K562 (cell line): ENCODE measurements around the gene TSC22D1. TPM values are rescaled to one million over a fixed set of nuclear protein-coding genes. Genes with fewer than 3 reads are reported as not detected.
A peak's percentile ranks its signal among the peaks of the same experiment; 100 is the strongest.

Experiments used
- ATAC-seq: fragments of 200-7000 bp; cut with Tn5 transposase; 3 replicates; pipeline ENCODE4 v1.9.1; 2020; ENCODE audit warnings: moderate library complexity
- BruUV-seq: library from RNA; stranded (reverse); fragments of 400-500 nt; replicated peaks from 2 replicates; lab custom pipeline; 2021; lab: Mats Ljungman, UMichigan
- CTCF ChIA-PET: fragments of 300-600 bp; formaldehyde crosslinking; extraction: SDS; loops from one replicate; lab custom pipeline; 2021; ENCODE audit warnings: low intra/inter-chr PET ratio; lab: Yijun Ruan, JAX
- POLR2A ChIA-PET: fragments of 300-600, 350-650 bp; sonication (Branson Sonifier 250); formaldehyde crosslinking; extraction: SDS; loops from one replicate; lab custom pipeline; 2021; ENCODE audit warnings: antibody characterized with exemption, inconsistent platforms; lab: Yijun Ruan, JAX
- DNase-seq, 4 experiments: peaks; one replicate each; pipeline versions ENCODE4 v3.0.0 to v3.0.0-alpha.2; 2011 to 2018; ENCODE audit warnings: low spot score in 3 of 4, mixed read lengths in 3 of 4; ENCODE audit errors: extremely low read depth in 1 of 4
- FAIRE-seq: peaks from 2 replicates; lab custom pipeline; 2011; peaks lifted over from hg19 to GRCh38; lab: Jason Lieb, UNC
- H2AFZ ChIP-seq: 2 replicates; pipeline ENCODE4 v1.6.0; 2011; ENCODE audit warnings: low read depth, low read length, control low read depth, inconsistent platforms
- H3K27ac ChIP-seq: fragments of 200-600 bp; 3 replicates; pipeline ENCODE4 v1.8.0; 2011; ENCODE audit warnings: low read depth, mild to moderate bottlenecking, control low read depth, inconsistent platforms, low read length, moderate library complexity, mixed read lengths; ENCODE audit errors: extremely low read depth
- H3K27me3 ChIP-seq, 2 experiments: fragments of 300-600 bp in 1 of 2; 2 replicates in 1 of 2; 3 replicates in 1 of 2; pipeline versions ENCODE4 v1.6.0 to v1.8.0; 2011; ENCODE audit warnings: inconsistent platforms in 2 of 2, low read length in 2 of 2, mild to moderate bottlenecking in 1 of 2, mixed read lengths in 1 of 2, moderate library complexity in 1 of 2; ENCODE audit not compliant: control insufficient read depth in 2 of 2, insufficient read depth in 2 of 2
- H3K36me3 ChIP-seq: fragments of 300-600 bp; 3 replicates; pipeline ENCODE4 v1.8.0; 2011; ENCODE audit warnings: mild to moderate bottlenecking, low read length, inconsistent platforms; ENCODE audit not compliant: control insufficient read depth, insufficient read depth
- H3K4me1 ChIP-seq, 2 experiments: fragments of 200-600 bp in 1 of 2; replicated peaks in 1 of 2; 2 replicates in 1 of 2; 3 replicates in 1 of 2; pipeline versions ENCODE4 v1.5.1 to v1.8.0; 2011; ENCODE audit warnings: inconsistent platforms in 2 of 2, low read length in 2 of 2, mild to moderate bottlenecking in 1 of 2, mixed read lengths in 1 of 2, moderate library complexity in 1 of 2; ENCODE audit not compliant: control insufficient read depth in 2 of 2, insufficient read depth in 2 of 2
- H3K4me2 ChIP-seq: 2 replicates; pipeline ENCODE4 v1.6.1; 2011; ENCODE audit warnings: low read length, control low read depth, inconsistent platforms, mixed read lengths; ENCODE audit not compliant: insufficient read depth
- H3K4me3 ChIP-seq: fragments of 200-600 bp; sonication (generic), shearing (Covaris generic); 2 replicates; pipeline ENCODE4 v1.5.1; 2016; ENCODE audit warnings: control low read depth, inconsistent platforms
- H3K79me2 ChIP-seq: fragments of 200-600 bp; 3 replicates; pipeline ENCODE4 v1.8.0; 2011; ENCODE audit warnings: low read length, inconsistent platforms; ENCODE audit not compliant: control insufficient read depth, insufficient read depth
- H3K9ac ChIP-seq, 2 experiments: 2 replicates each; pipeline versions ENCODE4 v1.6.0 to v1.6.1; 2011; ENCODE audit warnings: low read depth in 2 of 2, low read length in 2 of 2, control low read depth in 1 of 2, inconsistent platforms in 1 of 2, mild to moderate bottlenecking in 1 of 2, mixed read lengths in 1 of 2; ENCODE audit not compliant: insufficient read depth in 1 of 2
- H3K9me1 ChIP-seq: one replicate; pipeline ENCODE4 v1.6.0; 2011; ENCODE audit warnings: inconsistent platforms, mild to moderate bottlenecking, low read length, moderate library complexity; ENCODE audit not compliant: control insufficient read depth, insufficient read depth
- H3K9me3 ChIP-seq: replicated peaks from 2 replicates; pipeline ENCODE4 v1.5.1; 2011; ENCODE audit warnings: low read depth, low read length, inconsistent platforms; ENCODE audit not compliant: control insufficient read depth, insufficient read depth
- H4K20me1 ChIP-seq: replicated peaks from 2 replicates; pipeline ENCODE4 v1.6.1; 2011; ENCODE audit warnings: low read length, inconsistent platforms, mixed read lengths; ENCODE audit not compliant: control insufficient read depth, insufficient read depth
- BACH1 ChIP-seq: fragments of 200-800 bp; sonication (Bioruptor generic); IDR thresholded peaks from 2 replicates; pipeline ENCODE4 v1.6.1; 2016; ENCODE audit warnings: missing genetic modification characterization, missing compliant biosample characterization
- BMI1 ChIP-seq: fragments of 150-350 bp; IDR thresholded peaks from 2 replicates; pipeline ENCODE4 v1.6.1; 2014; ENCODE audit warnings: low read length
- CXXC5 ChIP-seq: fragments of 250-450 bp; sonication (Bioruptor Pico); IDR thresholded peaks from 2 replicates; pipeline ENCODE4 v1.8.0; 2022; ENCODE audit warnings: inconsistent platforms, mild to moderate bottlenecking, moderate library complexity
- EP300 ChIP-seq: IDR thresholded peaks from 2 replicates; pipeline ENCODE4 v1.6.1; 2012; ENCODE audit warnings: low read length, improper control_type of control experiment
- ETV5 ChIP-seq: sonication (generic); formaldehyde crosslinking; IDR thresholded peaks from 2 replicates; pipeline ENCODE4 v1.4.0; 2020; ENCODE audit warnings: low read depth, mild to moderate bottlenecking, missing genetic modification reagents
- HDAC8 ChIP-seq: fragments of 450-650 bp; IDR thresholded peaks from 2 replicates; pipeline ENCODE4 v1.6.1; 2016; ENCODE audit warnings: mild to moderate bottlenecking, missing genetic modification characterization, moderate library complexity, missing compliant biosample characterization
- MTA2 ChIP-seq: fragments of 450-650 bp; IDR thresholded peaks from 2 replicates; pipeline ENCODE4 v1.6.1; 2016; ENCODE audit warnings: low read depth
- MYBL2 ChIP-seq, 2 experiments: fragments of 450-650 bp in 1 of 2; sonication (generic) in 1 of 2; formaldehyde crosslinking in 1 of 2; IDR thresholded peaks; 2 replicates each; pipeline versions ENCODE4 v1.6.1 to v1.8.1; 2017 to 2022; ENCODE audit warnings: borderline replicate concordance in 1 of 2, inconsistent platforms in 1 of 2, low read depth in 1 of 2, mild to moderate bottlenecking in 1 of 2, missing genetic modification reagents in 1 of 2, moderate library complexity in 1 of 2
- RBM39 ChIP-seq: fragments of 200-400 bp; formaldehyde crosslinking; optimal IDR thresholded peaks from 2 replicates; pipeline ENCODE3; 2018; ENCODE audit warnings: low read depth, low read length
- SREBF1 ChIP-seq: fragments of 150-350 bp; IDR thresholded peaks from 2 replicates; pipeline ENCODE4 v1.6.1; 2014; ENCODE audit warnings: antibody characterized with exemption, low read depth, low read length, borderline replicate concordance
- WHSC1 ChIP-seq: IDR thresholded peaks from one replicate; pipeline ENCODE4 v1.6.1; 2012; ENCODE audit warnings: low read length, control low read depth, inconsistent platforms
- ZNF217 ChIP-seq: sonication (generic); formaldehyde crosslinking; IDR thresholded peaks from 2 replicates; pipeline ENCODE4 v1.8.0; 2022; ENCODE audit warnings: mild to moderate bottlenecking, missing genetic modification reagents
- ZNF224 ChIP-seq: sonication (generic); formaldehyde crosslinking; IDR thresholded peaks from 2 replicates; pipeline ENCODE4 v1.8.0; 2022; ENCODE audit warnings: mild to moderate bottlenecking, missing genetic modification reagents
- ZNF696 ChIP-seq: fragments of 250-450 bp; sonication (Bioruptor Pico); conservative IDR thresholded peaks from 2 replicates; pipeline ENCODE4 v1.4.0; 2020; ENCODE audit warnings: mild to moderate bottlenecking, moderate library complexity
- WGBS: fragments of 100-300 bp; shearing (Covaris generic); methylation state at CpG from one replicate; pipeline ENCODE4 v1.1.6; 2016; ENCODE audit warnings: low coverage, mixed read lengths; ENCODE audit not compliant: insufficient coverage; ENCODE audit errors: missing lambda C conversion rate; 5-methylcytosine and 5-hydroxymethylcytosine counted together
- in situ Hi-C: fragments of 300-500 bp; cut with MboI; formaldehyde crosslinking; loops from 4 replicates; pipeline ENCODE4 v1.15.0; 2018; ENCODE audit warnings: inconsistent platforms, mixed read lengths
- intact Hi-C: fragments of 100-400 bp; cut with micrococcal nuclease; formaldehyde crosslinking; loops from 2 replicates; pipeline ENCODE4 v1.14.2; 2022
- polyA plus RNA-seq, 8 experiments: library from polyadenylated mRNA; depleted of rRNA in 4 of 8; stranded (reverse) in 5 of 8; unstranded in 3 of 8; fragments of >200 nt; fragmentation: Nextera tagmentation in 2 of 8; fragmentation: Illumina TruSeq in 1 of 8; extraction: Ambion mirVana in 2 of 8; extraction: Trizol in 1 of 8; gene quantifications; 2 replicates each; pipeline versions ENCODE4 v1.2.1 to v1.2.3, GENCODE V29; 2011 to 2014; ENCODE audit warnings: inconsistent platforms in 1 of 8, missing spikeins in 1 of 8
- total RNA-seq, 7 experiments: library from RNA; depleted of rRNA in 6 of 7; stranded (reverse); fragments of >200 nt in 6 of 7; fragmentation: Illumina TruSeq in 2 of 7; extraction: Trizol in 2 of 7; gene quantifications; 2 replicates each; pipeline versions ENCODE4 v1.2.1 to v1.2.3, GENCODE V29; 2011 to 2021; ENCODE audit warnings: low replicate concordance in 1 of 7
- TF ChIP-seq, protein P1 (sequence below): fragments of 450-650 bp; IDR thresholded peaks from 2 replicates; pipeline ENCODE4 v1.7.0; 2016; ENCODE audit warnings: borderline replicate concordance
- TF ChIP-seq, protein P2 (sequence below): fragments of 450-650 bp; IDR thresholded peaks from one replicate; pipeline ENCODE4 v1.6.1; 2018; ENCODE audit warnings: mild to moderate bottlenecking, moderate library complexity; ENCODE audit not compliant: partially characterized antibody
- TF ChIP-seq, protein P3 (sequence below): sonication (generic); formaldehyde crosslinking; IDR thresholded peaks from 2 replicates; pipeline ENCODE4 v1.8.1; 2022; ENCODE audit warnings: missing genetic modification reagents

TSC22D1 gene
- total and polyA plus RNA-seq, 9 of the 15 experiments (the other 6 are each of a cell fraction or from before 2014, with no cell fraction given): 2.6 to 19.8 (median 8.4) TPM

DNA sequence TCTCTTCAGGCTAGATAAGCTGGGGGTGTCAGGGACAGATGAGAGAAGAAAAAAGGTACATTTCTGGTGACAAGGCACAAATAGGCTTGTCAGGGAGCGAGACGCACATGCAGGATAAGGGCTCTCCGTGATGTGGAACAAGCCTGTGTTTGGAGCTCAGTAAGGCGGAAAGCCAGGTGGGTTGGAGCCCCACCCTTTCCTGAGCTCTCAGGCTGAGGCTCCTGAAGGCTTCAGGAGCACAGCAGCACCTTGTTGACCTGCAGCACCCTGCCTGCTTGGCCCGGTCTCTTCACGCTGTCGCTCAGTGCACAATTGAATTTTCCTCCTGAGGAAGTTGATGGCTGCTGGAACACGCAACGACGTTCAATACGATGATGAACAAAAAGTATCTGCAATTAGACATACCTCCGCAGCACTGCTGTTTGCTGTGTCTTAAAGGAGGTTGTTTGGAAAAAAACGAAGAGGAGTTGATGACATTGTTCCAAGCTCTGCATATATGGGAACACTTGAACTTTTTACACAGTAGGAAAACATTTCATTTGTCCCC, 173.2 kb downstream of the TSC22D1 start:
- Histone ChIP-seq H3K9ac (0 out of 4 replicates have a peak overlapping the region, but pooled peaks of 1 of the 2 experiments have one; percentile 58), H2AFZ (no peak overlapping the region), H3K9me3 (no peaks in the 10 kb centered on the region), H3K27ac (no peak overlapping the region), H3K4me2 (no peak overlapping the region), H3K9me1 (no peaks in the 10 kb centered on the region), H3K27me3 (no peaks in the 10 kb centered on the region; a peak in 1 of 5 replicates), H4K20me1 (no peaks in the 10 kb centered on the region), H3K36me3 (no peaks in the 10 kb centered on the region), H3K79me2 (no peaks in the 10 kb centered on the region), H3K4me1 (peaks cover 8 to 11% of the 10 kb centered on the region in 2 experiments; a peak in 4 of 5 replicates), H3K4me3 (no peak overlapping the region)
- 60% methylated on average over 6 of the region's 13 CpGs for WGBS
- intact Hi-C loops: no loop called here
- FAIRE-seq: no peak
- in situ Hi-C loops: no loop called here
- DNase-seq: no peak
- CTCF ChIA-PET: no interaction called here
- POLR2A ChIA-PET: interaction anchor here (0.7 kb wide), 1 partner anchor 15 kb away, joined by 3 read pairs; no protein-coding TSS in a partner anchor
- BruUV-seq: no TSS peak
- no peak for ATAC-seq
- TF ChIP-seq HDAC8 (tag) (no peak), ETV5 (CRISPR knock-in tag) (no peak), CXXC5 (no peak), RBM39 (no peak), MTA2 (no peak), EP300 (no peak), MYBL2 (IDR thresholded peaks at IDR 0.05; ENCODE audit: low read depth) (no peak), MYBL2 (CRISPR knock-in tag; IDR thresholded peaks at IDR 0.05; ENCODE audit: borderline replicate concordance) (no peak), WHSC1 (no peak), BMI1 (no peak), ZNF224 (CRISPR knock-in tag) (no peak), ZNF217 (CRISPR knock-in tag) (no peak), ZNF696 (CRISPR knock-in tag) (no peak), BACH1 (tag) (no peak), SREBF1 (no peak)
- TF ChIP-seq, protein P1, sequence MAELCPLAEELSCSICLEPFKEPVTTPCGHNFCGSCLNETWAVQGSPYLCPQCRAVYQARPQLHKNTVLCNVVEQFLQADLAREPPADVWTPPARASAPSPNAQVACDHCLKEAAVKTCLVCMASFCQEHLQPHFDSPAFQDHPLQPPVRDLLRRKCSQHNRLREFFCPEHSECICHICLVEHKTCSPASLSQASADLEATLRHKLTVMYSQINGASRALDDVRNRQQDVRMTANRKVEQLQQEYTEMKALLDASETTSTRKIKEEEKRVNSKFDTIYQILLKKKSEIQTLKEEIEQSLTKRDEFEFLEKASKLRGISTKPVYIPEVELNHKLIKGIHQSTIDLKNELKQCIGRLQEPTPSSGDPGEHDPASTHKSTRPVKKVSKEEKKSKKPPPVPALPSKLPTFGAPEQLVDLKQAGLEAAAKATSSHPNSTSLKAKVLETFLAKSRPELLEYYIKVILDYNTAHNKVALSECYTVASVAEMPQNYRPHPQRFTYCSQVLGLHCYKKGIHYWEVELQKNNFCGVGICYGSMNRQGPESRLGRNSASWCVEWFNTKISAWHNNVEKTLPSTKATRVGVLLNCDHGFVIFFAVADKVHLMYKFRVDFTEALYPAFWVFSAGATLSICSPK: no peak
- TF ChIP-seq, protein P2, sequence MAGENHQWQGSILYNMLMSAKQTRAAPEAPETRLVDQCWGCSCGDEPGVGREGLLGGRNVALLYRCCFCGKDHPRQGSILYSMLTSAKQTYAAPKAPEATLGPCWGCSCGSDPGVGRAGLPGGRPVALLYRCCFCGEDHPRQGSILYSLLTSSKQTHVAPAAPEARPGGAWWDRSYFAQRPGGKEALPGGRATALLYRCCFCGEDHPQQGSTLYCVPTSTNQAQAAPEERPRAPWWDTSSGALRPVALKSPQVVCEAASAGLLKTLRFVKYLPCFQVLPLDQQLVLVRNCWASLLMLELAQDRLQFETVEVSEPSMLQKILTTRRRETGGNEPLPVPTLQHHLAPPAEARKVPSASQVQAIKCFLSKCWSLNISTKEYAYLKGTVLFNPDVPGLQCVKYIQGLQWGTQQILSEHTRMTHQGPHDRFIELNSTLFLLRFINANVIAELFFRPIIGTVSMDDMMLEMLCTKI: no peak
- TF ChIP-seq, protein P3, sequence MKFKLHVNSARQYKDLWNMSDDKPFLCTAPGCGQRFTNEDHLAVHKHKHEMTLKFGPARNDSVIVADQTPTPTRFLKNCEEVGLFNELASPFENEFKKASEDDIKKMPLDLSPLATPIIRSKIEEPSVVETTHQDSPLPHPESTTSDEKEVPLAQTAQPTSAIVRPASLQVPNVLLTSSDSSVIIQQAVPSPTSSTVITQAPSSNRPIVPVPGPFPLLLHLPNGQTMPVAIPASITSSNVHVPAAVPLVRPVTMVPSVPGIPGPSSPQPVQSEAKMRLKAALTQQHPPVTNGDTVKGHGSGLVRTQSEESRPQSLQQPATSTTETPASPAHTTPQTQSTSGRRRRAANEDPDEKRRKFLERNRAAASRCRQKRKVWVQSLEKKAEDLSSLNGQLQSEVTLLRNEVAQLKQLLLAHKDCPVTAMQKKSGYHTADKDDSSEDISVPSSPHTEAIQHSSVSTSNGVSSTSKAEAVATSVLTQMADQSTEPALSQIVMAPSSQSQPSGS (CRISPR knock-in tag): no peak
